Parathyroid adenoma (tissue), 2 donors: ENCODE results near the gene GJC1.

ENCODE experiments used
- H2AFZ ChIP-seq: fragments of 300-600 bp; sonication (generic); one replicate; pipeline ENCODE4 v1.7.0; 2017; ENCODE audit warnings: antibody characterized with exemption, mild to moderate bottlenecking
- H3K27ac ChIP-seq: fragments of 300-600 bp; sonication (generic); one replicate; pipeline ENCODE4 v1.7.0; 2017
- H3K27me3 ChIP-seq: fragments of 300-600 bp; sonication (generic); one replicate; pipeline ENCODE4 v1.7.0; 2017; ENCODE audit warnings: low read length; ENCODE audit not compliant: control insufficient read depth, insufficient read depth
- H3K36me3 ChIP-seq: fragments of 300-600 bp; sonication (generic); one replicate; pipeline ENCODE4 v1.7.0; 2017; ENCODE audit warnings: low read length; ENCODE audit not compliant: control insufficient read depth, insufficient read depth
- H3K4me1 ChIP-seq: fragments of 300-600 bp; sonication (generic); one replicate; pipeline ENCODE4 v1.7.0; 2017; ENCODE audit warnings: control low read depth
- H3K4me2 ChIP-seq: fragments of 300-600 bp; sonication (generic); one replicate; pipeline ENCODE4 v1.7.0; 2017; ENCODE audit warnings: low read length
- H3K4me3 ChIP-seq: fragments of 300-600 bp; sonication (generic); one replicate; pipeline ENCODE4 v1.7.0; 2017; ENCODE audit warnings: low read depth, low read length
- H3K79me2 ChIP-seq: fragments of 300-600 bp; sonication (generic); one replicate; pipeline ENCODE4 v1.7.0; 2017; ENCODE audit warnings: control low read depth
- H3K9ac ChIP-seq: fragments of 300-600 bp; sonication (generic); one replicate; pipeline ENCODE4 v1.7.0; 2017; ENCODE audit warnings: mild to moderate bottlenecking
- H3K9me3 ChIP-seq: fragments of 300-600 bp; sonication (generic); one replicate; pipeline ENCODE4 v1.7.0; 2017; ENCODE audit warnings: low read length; ENCODE audit not compliant: control insufficient read depth
- CTCF ChIP-seq: fragments of 300-600 bp; sonication (generic); IDR thresholded peaks from one replicate; pipeline ENCODE4 v1.7.0; 2017; ENCODE audit warnings: antibody characterized with exemption, mild to moderate bottlenecking
- donor health status: primary hyperparathyroidism.

GJC1 gene

GRCh38 chr17:44875761-44876160 is 45.7 kb upstream of the GJC1 start:
- Histone ChIP-seq H3K9me3 (no peaks in the 10 kb centered on the region), H3K27ac (no peak overlapping the region), H3K36me3 (no peaks in the 10 kb centered on the region)

GRCh38 chr17:44872131-44872768 is 42.2 kb upstream of the GJC1 start:
- TF ChIP-seq CTCF = no peak
- Histone ChIP-seq H3K36me3 (no peaks in the 10 kb centered on the region), H3K9me3 (no peaks in the 10 kb centered on the region), H2AFZ (no peak overlapping the region), H3K79me2 (no peaks in the 10 kb centered on the region), H3K4me3 (no peak overlapping the region), H3K4me1 (no peaks in the 10 kb centered on the region), H3K27ac (no peak overlapping the region), H3K4me2 (no peak overlapping the region), H3K9ac (no peak overlapping the region), H3K27me3 (no peaks in the 10 kb centered on the region)

More at GRCh38 chr17:44875761-44876160, 45.7 kb upstream of the GJC1 start:
- Histone ChIP-seq H2AFZ (no peak overlapping the region), H3K27me3 (no peaks in the 10 kb centered on the region), H3K9ac (no peak overlapping the region), H3K4me2 (no peak overlapping the region), H3K4me3 (no peak overlapping the region), H3K79me2 (no peaks in the 10 kb centered on the region), H3K4me1 (no peaks in the 10 kb centered on the region)
- no peak for TF ChIP-seq CTCF

- Histone ChIP-seq H3K4me2 (no peak overlapping the region), H2AFZ (no peak overlapping the region), H3K79me2 (no peaks in the 10 kb centered on the region), H3K4me3 (no peak overlapping the region), H3K36me3 (no peaks in the 10 kb centered on the region), H3K4me1 (no peaks in the 10 kb centered on the region), H3K9me3 (no peaks in the 10 kb centered on the region), H3K27me3 (no peaks in the 10 kb centered on the region), H3K27ac (no peak overlapping the region), H3K9ac (no peak overlapping the region)
- no peak for TF ChIP-seq CTCF
Measured at GRCh38 chr17:44871556-44871955, 41.5 kb upstream of the GJC1 start.

- Histone ChIP-seq H3K27me3 (no peaks in the 10 kb centered on the region), H3K4me3 (no peak overlapping the region), H3K27ac (no peak overlapping the region), H2AFZ (no peak overlapping the region), H3K4me1 (no peaks in the 10 kb centered on the region), H3K36me3 (no peaks in the 10 kb centered on the region), H3K9ac (no peak overlapping the region), H3K79me2 (no peaks in the 10 kb centered on the region), H3K9me3 (no peaks in the 10 kb centered on the region), H3K4me2 (no peak overlapping the region)
- no peak for TF ChIP-seq CTCF
Measured at GRCh38 chr17:44867841-44868240, 37.8 kb upstream of the GJC1 start.

- no peak for TF ChIP-seq CTCF
- no peak overlapping the region for H3K9ac ChIP-seq
- H3K36me3 ChIP-seq = no peaks in the 10 kb centered on the region
- no peaks in the 10 kb centered on the region for H3K9me3 ChIP-seq
- H3K27ac ChIP-seq = no peak overlapping the region
- H3K4me1 ChIP-seq = no peaks in the 10 kb centered on the region
- no peaks in the 10 kb centered on the region for H3K27me3 ChIP-seq
- no peak overlapping the region for H2AFZ ChIP-seq
- H3K4me2 ChIP-seq = no peak overlapping the region
- no peaks in the 10 kb centered on the region for H3K79me2 ChIP-seq
- no peak overlapping the region for H3K4me3 ChIP-seq
Measured at GRCh38 chr17:44865931-44866330, 35.8 kb upstream of the GJC1 start.
